ENCODE measurements around the gene SMARCD1.

SMARCD1 gene

GRCh38 chr12:50101663-50102062 lies 16.5 kb downstream of the SMARCD1 start:
- TF ChIP-seq FOXP2 (optimal IDR thresholded peaks at IDR 0.05; ENCODE audit: borderline replicate concordance, extremely low read depth, extremely low read length, insufficient read depth) (no peak), REST (IDR thresholded peaks at IDR 0.05; ENCODE audit: insufficient read depth in 1 of 2, low read depth in 2 of 2, low read length in 2 of 2) (no peak), TAF1 (IDR thresholded peaks at IDR 0.05; ENCODE audit: borderline replicate concordance, insufficient read depth, low read length) (no peak), POLR2AphosphoS5 (IDR thresholded peaks at IDR 0.05; ENCODE audit: low read depth, low read length) (no peak), SIN3A (IDR thresholded peaks at IDR 0.05; ENCODE audit: borderline replicate concordance, insufficient read depth, low read length) (no peak)

- TF ChIP-seq REST (IDR thresholded peaks at IDR 0.05; ENCODE audit: insufficient read depth in 1 of 2, low read depth in 2 of 2, low read length in 2 of 2): no peak
- no peak for TF ChIP-seq TAF1 (IDR thresholded peaks at IDR 0.05; ENCODE audit: borderline replicate concordance, insufficient read depth, low read length)
- TF ChIP-seq FOXP2 (optimal IDR thresholded peaks at IDR 0.05; ENCODE audit: borderline replicate concordance, extremely low read depth, extremely low read length, insufficient read depth): no peak
- TF ChIP-seq SIN3A (IDR thresholded peaks at IDR 0.05; ENCODE audit: borderline replicate concordance, insufficient read depth, low read length): no peak
These were observed 17.0 kb downstream of the SMARCD1 start for GRCh38 chr12:50102131-50102531.

- no peak for TF ChIP-seq FOXP2 (optimal IDR thresholded peaks at IDR 0.05; ENCODE audit: borderline replicate concordance, extremely low read depth, extremely low read length, insufficient read depth)
- TF ChIP-seq POLR2AphosphoS5 (IDR thresholded peaks at IDR 0.05; ENCODE audit: low read depth, low read length): no peak
- TF ChIP-seq SIN3A (IDR thresholded peaks at IDR 0.05; ENCODE audit: borderline replicate concordance, insufficient read depth, low read length): no peak
These were observed 17.6 kb downstream of the SMARCD1 start for GRCh38 chr12:50102646-50103309.

GRCh38 chr12:50103351-50103750 lies 18.2 kb downstream of the SMARCD1 start:
- no peak for TF ChIP-seq FOXP2 (optimal IDR thresholded peaks at IDR 0.05; ENCODE audit: borderline replicate concordance, extremely low read depth, extremely low read length, insufficient read depth)
- no peak for TF ChIP-seq REST (IDR thresholded peaks at IDR 0.05; ENCODE audit: insufficient read depth in 1 of 2, low read depth in 2 of 2, low read length in 2 of 2)
- no peak for TF ChIP-seq POLR2AphosphoS5 (IDR thresholded peaks at IDR 0.05; ENCODE audit: low read depth, low read length)
- no peak for TF ChIP-seq TAF1 (IDR thresholded peaks at IDR 0.05; ENCODE audit: borderline replicate concordance, insufficient read depth, low read length)
- TF ChIP-seq SIN3A (IDR thresholded peaks at IDR 0.05; ENCODE audit: borderline replicate concordance, insufficient read depth, low read length): no peak

- TF ChIP-seq FOXP2 (optimal IDR thresholded peaks at IDR 0.05; ENCODE audit: borderline replicate concordance, extremely low read depth, extremely low read length, insufficient read depth) (no peak), POLR2AphosphoS5 (IDR thresholded peaks at IDR 0.05; ENCODE audit: low read depth, low read length) (no peak), REST (IDR thresholded peaks at IDR 0.05; ENCODE audit: insufficient read depth in 1 of 2, low read depth in 2 of 2, low read length in 2 of 2) (no peak), SIN3A (IDR thresholded peaks at IDR 0.05; ENCODE audit: borderline replicate concordance, insufficient read depth, low read length) (no peak), TAF1 (IDR thresholded peaks at IDR 0.05; ENCODE audit: borderline replicate concordance, insufficient read depth, low read length) (no peak)
These were observed 18.7 kb downstream of the SMARCD1 start, which contains the start of gene GPD1 for GRCh38 chr12:50103767-50104321. Gene GPD1 (plus strand): TSS chr12:50104008. CDS start chr12:50104051, 43 bp downstream.

All from PFSK-1 (cell line).